Endothelial cell (in vitro differentiated cells): ENCODE results near the gene SGPL1. TPM values are rescaled to one million over a fixed set of nuclear protein-coding genes. Genes with fewer than 3 reads are reported as not detected.

Experiments used
- DNase-seq: peaks from one replicate; pipeline ENCODE4 v3.0.0; 2021; ENCODE audit warnings: low spot score
- H3K27ac Mint-ChIP-seq: one replicate; pipeline ENCODE4 v1.8.0; 2021; ENCODE audit warnings: mixed read lengths, inconsistent platforms; ENCODE audit not compliant: unreplicated experiment
- H3K27me3 Mint-ChIP-seq: one replicate; pipeline ENCODE4 v1.8.0; 2021; ENCODE audit warnings: mild to moderate bottlenecking, moderate library complexity, mixed read lengths, inconsistent platforms; ENCODE audit not compliant: unreplicated experiment
- H3K36me3 Mint-ChIP-seq: one replicate; pipeline ENCODE4 v1.8.0; 2021; ENCODE audit warnings: mild to moderate bottlenecking, low read depth, mixed read lengths, inconsistent platforms; ENCODE audit not compliant: unreplicated experiment
- H3K4me1 Mint-ChIP-seq: one replicate; pipeline ENCODE4 v1.8.0; 2021; ENCODE audit warnings: mild to moderate bottlenecking, mixed read lengths, inconsistent platforms; ENCODE audit not compliant: unreplicated experiment
- H3K4me3 Mint-ChIP-seq: one replicate; pipeline ENCODE4 v1.8.0; 2021; ENCODE audit warnings: mild to moderate bottlenecking, mixed read lengths, inconsistent platforms; ENCODE audit not compliant: unreplicated experiment
- H3K9me3 Mint-ChIP-seq: one replicate; pipeline ENCODE4 v1.8.0; 2021; ENCODE audit warnings: mixed read lengths, inconsistent platforms; ENCODE audit not compliant: unreplicated experiment
- CTCF ChIP-seq: fragments of 200-600 bp; sonication (generic); IDR thresholded peaks from one replicate; pipeline ENCODE4 v1.5.0; 2021; ENCODE audit warnings: antibody characterized with exemption; ENCODE audit not compliant: unreplicated experiment
- total RNA-seq: library from RNA; stranded (reverse); fragmentation: NEBNext Ultra II Directional; extraction: Animal tissue kit (Norgen Biotek cat#: 25700); gene quantifications from one replicate; pipeline ENCODE4 v1.2.1, GENCODE V29; 2021; ENCODE audit not compliant: unreplicated experiment

The SGPL1 gene
- total RNA-seq, 1 donor from 2014 or later: 59.0 TPM

GRCh38 chr10:70908406-70909296 lies 92.9 kb downstream of the SGPL1 start:
- Mint-ChIP-seq H3K4me1 (peaks cover 9% of the 10 kb centered on the region), H3K4me3 (peak overlapping the region; percentile 28), H3K27ac (no peak overlapping the region), H3K36me3 (peaks cover 5% of the 10 kb centered on the region), H3K27me3 (peaks cover 7% of the 10 kb centered on the region), H3K9me3 (no peaks in the 10 kb centered on the region)
- no peak for DNase-seq
- no peak for TF ChIP-seq CTCF

DNA sequence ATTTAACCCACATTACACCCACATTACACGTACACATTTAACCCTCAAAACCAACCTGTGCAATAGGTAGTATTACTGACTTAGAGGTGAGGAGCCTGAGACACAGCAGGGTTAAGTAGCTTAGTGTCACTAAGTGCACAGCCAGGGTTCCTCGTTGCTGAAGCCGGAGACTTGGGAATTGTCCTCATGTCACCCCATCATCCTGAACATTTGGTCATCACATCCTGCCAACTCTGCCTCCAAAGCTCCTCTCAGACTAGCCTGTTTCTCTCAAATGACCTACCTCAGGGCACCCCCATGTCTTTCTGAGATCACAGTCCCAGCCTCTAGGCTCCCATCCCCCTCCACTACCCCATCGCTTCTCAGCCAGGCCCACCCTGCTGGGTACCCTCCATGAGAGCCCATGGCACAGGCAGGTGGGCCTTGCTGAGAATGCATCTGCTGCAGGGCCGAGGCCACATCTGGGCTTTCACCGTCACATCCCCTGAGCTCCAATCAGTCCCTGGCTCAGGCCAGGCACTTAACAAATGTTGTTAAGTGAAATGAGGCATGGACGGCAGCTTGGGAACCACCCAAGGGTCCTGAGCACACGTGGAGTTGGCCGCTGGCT lies 93.7 kb downstream of the SGPL1 start:
- Mint-ChIP-seq H3K27me3 (peaks cover 9% of the 10 kb centered on the region), H3K9me3 (no peaks in the 10 kb centered on the region), H3K27ac (no peak overlapping the region), H3K36me3 (peaks cover 5% of the 10 kb centered on the region), H3K4me1 (peaks cover 9% of the 10 kb centered on the region), H3K4me3 (no peak overlapping the region)
- no peak for TF ChIP-seq CTCF
- DNase-seq: no peak

DNA sequence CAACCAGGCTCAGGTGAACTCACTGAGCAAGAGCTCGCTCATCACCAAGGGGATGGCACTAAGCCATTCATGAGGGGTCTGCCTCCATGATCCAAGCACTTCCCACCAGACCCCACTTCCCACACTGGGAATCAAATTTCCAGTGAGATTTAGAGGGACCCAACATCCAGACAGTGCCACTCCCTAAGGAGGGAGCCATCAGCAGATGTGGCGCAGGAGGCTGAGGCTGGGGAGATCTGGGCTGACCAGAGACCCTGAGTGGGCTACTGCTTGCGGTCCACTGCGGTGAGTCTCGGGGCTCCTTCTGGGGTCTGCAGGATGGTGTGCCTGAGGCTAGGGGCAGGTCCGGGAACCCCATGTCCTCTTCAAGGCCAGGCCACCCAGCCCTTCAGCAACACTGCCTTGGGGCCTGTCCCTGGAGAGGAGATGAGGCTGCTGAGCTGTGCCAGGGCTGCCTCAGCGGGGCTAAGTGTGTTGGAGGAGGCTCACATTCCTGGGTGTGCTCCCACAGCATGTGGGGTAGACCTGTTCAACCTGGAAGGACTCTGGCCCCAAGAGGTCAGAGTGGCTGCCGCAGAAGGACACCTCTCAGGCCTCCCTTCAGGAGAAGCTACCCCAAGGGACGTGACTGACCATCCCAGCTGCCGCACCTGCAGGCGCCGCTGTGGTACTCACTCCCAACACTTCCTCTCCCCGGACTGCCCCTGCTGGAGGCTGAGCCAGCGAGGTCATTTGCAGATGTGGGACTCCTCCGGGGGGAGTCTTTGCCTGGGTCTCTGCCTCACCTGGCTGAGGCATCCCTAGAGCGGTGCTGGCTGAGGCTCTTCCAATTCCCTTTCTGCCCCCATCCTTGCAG lies 95.0 kb downstream of the SGPL1 start:
- Mint-ChIP-seq H3K4me3 (no peak overlapping the region), H3K27ac (no peak overlapping the region), H3K27me3 (peaks cover 10% of the 10 kb centered on the region), H3K36me3 (peaks cover 5% of the 10 kb centered on the region), H3K4me1 (peaks cover 9% of the 10 kb centered on the region), H3K9me3 (no peaks in the 10 kb centered on the region)
- no peak for TF ChIP-seq CTCF
- DNase-seq: no peak

DNA sequence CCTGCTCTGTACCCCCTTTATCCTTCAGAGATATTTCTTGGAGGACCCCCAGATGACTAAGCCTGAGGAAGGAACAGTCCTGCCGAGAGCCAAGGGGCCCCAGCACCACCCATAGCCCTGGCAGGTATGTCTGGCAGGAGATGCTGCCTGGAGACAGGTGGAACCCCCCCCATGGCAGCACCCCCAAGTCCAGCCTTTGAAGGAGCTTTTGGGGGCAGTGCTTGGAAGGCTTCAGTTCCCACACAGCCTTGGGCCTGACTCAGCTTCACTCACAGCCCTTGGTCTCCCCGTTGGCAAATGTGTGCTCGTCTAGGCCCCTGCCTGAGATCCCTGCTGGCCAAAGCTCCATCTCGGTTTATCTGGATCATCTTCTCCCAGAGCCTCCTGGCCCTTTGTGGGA lies 95.6 kb downstream of the SGPL1 start:
- TF ChIP-seq CTCF: no peak
- Mint-ChIP-seq H3K27ac (no peak overlapping the region), H3K36me3 (peaks cover 5% of the 10 kb centered on the region), H3K4me1 (peaks cover 9% of the 10 kb centered on the region), H3K4me3 (no peak overlapping the region), H3K27me3 (peaks cover 8% of the 10 kb centered on the region), H3K9me3 (no peaks in the 10 kb centered on the region)
- no peak for DNase-seq
